Left ventricle myocardium inferior (tissue), 1 donor: ENCODE data around the gene TMEM207. TPM values are rescaled to one million over a fixed set of nuclear protein-coding genes. Genes with fewer than 3 reads are reported as not detected.

Source experiments
- DNase-seq: peaks from one replicate; pipeline ENCODE4 v3.0.0-alpha.2; 2020
- H3K27ac ChIP-seq: fragments of 200-600 bp; replicated peaks from 2 replicates; pipeline ENCODE4 v1.8.0; 2021
- H3K27me3 ChIP-seq: fragments of 200-600 bp; 2 replicates; pipeline ENCODE4 v1.8.0; 2021; ENCODE audit warnings: low read depth
- H3K36me3 ChIP-seq: fragments of 200-600 bp; 2 replicates; pipeline ENCODE4 v1.8.0; 2021
- H3K4me1 ChIP-seq: fragments of 200-600 bp; 2 replicates; pipeline ENCODE4 v1.8.0; 2021
- H3K4me3 ChIP-seq: fragments of 200-600 bp; 2 replicates; pipeline ENCODE4 v1.8.0; 2021; ENCODE audit warnings: mild to moderate bottlenecking, moderate library complexity
- H3K9me3 ChIP-seq: fragments of 200-600 bp; replicated peaks from 2 replicates; pipeline ENCODE4 v1.8.0; 2021
- CTCF ChIP-seq: fragments of 200-600 bp; IDR thresholded peaks from 2 replicates; pipeline ENCODE4 v1.8.0; 2021; ENCODE audit warnings: antibody characterized with exemption, mild to moderate bottlenecking, borderline replicate concordance
- intact Hi-C: fragments of 100-400 bp; cut with micrococcal nuclease; formaldehyde crosslinking; loops from one replicate; pipeline ENCODE4 v1.11.0; 2022
- total RNA-seq: library from RNA; stranded (reverse); fragmentation: NEBNext Ultra II Directional; extraction: Animal tissue kit (Norgen Biotek cat#: 25700); gene quantifications from one replicate; pipeline ENCODE4 v1.2.1, GENCODE V29; 2021
- donor health status: DM: no; HTN: yes; CAD: no; lungs with severe emphysema.

TMEM207 gene
- total RNA-seq, 1 donor from 2014 or later = not detected

DNA sequence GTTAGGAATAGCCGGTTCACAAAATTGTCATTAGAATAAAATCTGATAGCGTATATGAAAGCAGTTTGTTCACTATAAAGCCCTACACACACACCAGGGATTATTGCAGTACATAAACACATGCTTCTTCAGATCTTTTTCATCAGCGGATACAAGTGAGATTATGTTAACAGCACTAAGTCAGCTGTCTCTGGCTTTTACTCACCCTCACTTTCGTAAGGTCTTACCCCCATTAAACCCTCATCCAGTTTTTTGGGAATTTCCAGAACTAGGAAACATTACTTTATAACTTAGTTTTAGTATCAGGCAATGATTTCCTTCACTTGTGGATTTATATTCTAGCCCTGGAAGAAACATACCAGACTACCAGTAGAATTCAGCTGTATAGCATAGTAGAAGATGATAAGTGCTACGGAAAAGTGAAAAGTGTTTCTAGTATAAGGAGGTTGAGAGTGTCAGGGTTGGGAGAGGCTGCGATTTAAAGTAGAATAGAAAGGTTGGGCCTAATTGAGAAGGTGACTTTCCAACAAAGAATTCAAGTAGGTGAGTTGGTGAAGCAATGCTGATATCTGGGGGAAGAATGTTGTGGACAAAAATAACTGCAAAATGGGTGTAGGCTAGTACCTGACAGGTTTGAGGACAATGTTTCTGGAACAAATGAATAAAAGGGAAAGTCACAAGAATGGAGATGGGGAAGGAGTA lies 22.7 kb downstream of the TMEM207 start:
- H3K4me3 ChIP-seq = no peak overlapping the region
- DNase-seq = no peak
- H3K36me3 ChIP-seq = no peaks in the 10 kb centered on the region
- no peak overlapping the region for H3K27ac ChIP-seq
- intact Hi-C loops = loop anchor here (10.0 kb wide), 1 partner anchor 462 kb away; no protein-coding TSS in a partner anchor
- H3K27me3 ChIP-seq = no peaks in the 10 kb centered on the region
- H3K9me3 ChIP-seq = no peaks in the 10 kb centered on the region
- H3K4me1 ChIP-seq = no peaks in the 10 kb centered on the region
- TF ChIP-seq CTCF = no peak

DNA sequence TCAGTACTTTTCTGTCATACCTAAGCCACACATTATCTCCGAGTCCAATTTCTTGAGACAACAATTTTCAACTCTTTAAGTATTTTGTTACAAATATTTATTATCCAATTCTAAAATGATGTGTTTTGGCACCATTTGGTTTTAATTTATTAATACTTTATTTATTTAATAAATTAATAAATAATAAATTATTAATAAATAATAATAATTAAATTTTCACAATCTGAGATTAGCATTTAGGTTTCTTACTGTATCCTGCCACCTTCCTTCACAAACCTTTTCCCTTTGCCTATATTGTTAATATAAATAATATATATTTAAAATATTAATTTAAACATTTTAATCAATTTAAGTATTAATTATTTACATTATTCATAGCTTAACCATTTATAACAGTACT lies 23.9 kb downstream of the TMEM207 start:
- intact Hi-C loops = loop anchor here (10.0 kb wide), 1 partner anchor 461 kb away; no protein-coding TSS in a partner anchor
- no peak for DNase-seq

GRCh38 chr3:190424478-190425439 lies 24.9 kb downstream of the TMEM207 start:
- Histone ChIP-seq H3K9me3 (no peaks in the 10 kb centered on the region), H3K27ac (no peak overlapping the region), H3K4me1 (no peaks in the 10 kb centered on the region), H3K4me3 (no peak overlapping the region), H3K27me3 (no peaks in the 10 kb centered on the region), H3K36me3 (no peaks in the 10 kb centered on the region)
- TF ChIP-seq CTCF = peak; percentile 73
- peak; percentile 24 for DNase-seq
- intact Hi-C loops = loop anchor here (10.0 kb wide), 1 partner anchor 460 kb away; no protein-coding TSS in a partner anchor

More for the DNA sequence above, 23.9 kb downstream of the TMEM207 start:
- H3K9me3 ChIP-seq = no peaks in the 10 kb centered on the region
- no peak overlapping the region for H3K4me3 ChIP-seq
- H3K27me3 ChIP-seq = no peaks in the 10 kb centered on the region
- no peaks in the 10 kb centered on the region for H3K4me1 ChIP-seq
- H3K27ac ChIP-seq = no peak overlapping the region
- no peaks in the 10 kb centered on the region for H3K36me3 ChIP-seq
- TF ChIP-seq CTCF = no peak

- Histone ChIP-seq H3K4me3 (no peak overlapping the region), H3K4me1 (no peaks in the 10 kb centered on the region), H3K9me3 (no peaks in the 10 kb centered on the region), H3K27ac (no peak overlapping the region), H3K27me3 (no peaks in the 10 kb centered on the region), H3K36me3 (no peaks in the 10 kb centered on the region)
- intact Hi-C loops = loop anchor here (10.0 kb wide), 1 partner anchor 459 kb away; no protein-coding TSS in a partner anchor
- no peak for DNase-seq
- TF ChIP-seq CTCF = no peak
Measured at GRCh38 chr3:190424108-190424477, 25.6 kb downstream of the TMEM207 start.

DNA sequence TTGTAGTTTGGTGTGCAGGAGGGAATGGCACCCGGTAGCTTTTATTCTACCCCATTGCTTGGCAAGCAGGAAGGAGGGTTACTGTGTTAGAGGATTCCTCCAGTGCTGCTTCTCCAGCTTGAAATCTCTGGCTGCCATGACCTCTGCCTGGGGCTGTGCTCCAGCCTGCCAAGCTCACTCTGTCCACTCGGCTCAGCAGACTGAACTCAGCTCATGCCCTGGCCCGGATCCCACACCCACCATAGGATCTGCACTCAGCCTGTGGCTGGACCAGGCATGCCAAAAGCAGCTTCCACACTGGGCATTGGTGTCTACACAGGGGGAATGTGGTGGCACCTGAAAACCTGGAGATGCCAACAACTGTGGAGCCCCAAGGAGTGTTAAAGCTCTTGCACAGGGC lies 35.4 kb downstream of the TMEM207 start:
- no peaks in the 10 kb centered on the region for H3K9me3 ChIP-seq
- DNase-seq = peak; percentile 28
- no peak overlapping the region for H3K4me3 ChIP-seq
- no peaks in the 10 kb centered on the region for H3K36me3 ChIP-seq
- H3K27me3 ChIP-seq = no peaks in the 10 kb centered on the region
- TF ChIP-seq CTCF = no peak
- intact Hi-C loops = no loop called here
- H3K27ac ChIP-seq = no peak overlapping the region
- H3K4me1 ChIP-seq = no peaks in the 10 kb centered on the region
